Measurements from ENCODE around the gene NLGN4Y.

NLGN4Y gene

DNA sequence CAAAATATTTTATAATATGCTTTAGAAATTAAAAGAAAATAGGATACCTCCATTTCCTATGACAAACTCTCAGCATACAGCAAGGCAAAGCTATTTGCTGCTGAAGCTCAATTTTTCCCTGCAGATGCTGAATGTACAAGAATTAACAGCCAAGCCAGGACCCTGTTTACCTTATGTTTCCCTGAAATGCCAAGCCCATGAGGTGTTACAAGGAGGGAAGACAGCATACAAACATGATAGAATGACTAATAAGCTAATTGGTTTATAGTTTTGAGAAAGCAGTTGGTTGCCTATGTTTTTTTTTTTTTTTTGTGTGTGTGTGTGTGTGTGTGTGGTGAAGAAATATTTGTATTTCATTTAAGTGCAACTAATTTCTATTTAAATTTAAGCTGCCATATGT, 113.2 kb downstream of the NLGN4Y start:
- TF ChIP-seq, protein P1, sequence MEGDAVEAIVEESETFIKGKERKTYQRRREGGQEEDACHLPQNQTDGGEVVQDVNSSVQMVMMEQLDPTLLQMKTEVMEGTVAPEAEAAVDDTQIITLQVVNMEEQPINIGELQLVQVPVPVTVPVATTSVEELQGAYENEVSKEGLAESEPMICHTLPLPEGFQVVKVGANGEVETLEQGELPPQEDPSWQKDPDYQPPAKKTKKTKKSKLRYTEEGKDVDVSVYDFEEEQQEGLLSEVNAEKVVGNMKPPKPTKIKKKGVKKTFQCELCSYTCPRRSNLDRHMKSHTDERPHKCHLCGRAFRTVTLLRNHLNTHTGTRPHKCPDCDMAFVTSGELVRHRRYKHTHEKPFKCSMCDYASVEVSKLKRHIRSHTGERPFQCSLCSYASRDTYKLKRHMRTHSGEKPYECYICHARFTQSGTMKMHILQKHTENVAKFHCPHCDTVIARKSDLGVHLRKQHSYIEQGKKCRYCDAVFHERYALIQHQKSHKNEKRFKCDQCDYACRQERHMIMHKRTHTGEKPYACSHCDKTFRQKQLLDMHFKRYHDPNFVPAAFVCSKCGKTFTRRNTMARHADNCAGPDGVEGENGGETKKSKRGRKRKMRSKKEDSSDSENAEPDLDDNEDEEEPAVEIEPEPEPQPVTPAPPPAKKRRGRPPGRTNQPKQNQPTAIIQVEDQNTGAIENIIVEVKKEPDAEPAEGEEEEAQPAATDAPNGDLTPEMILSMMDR (IDR thresholded peaks at IDR 0.05; ENCODE audit: extremely low read depth, missing control alignments) = no peak
- no peak for DNase-seq (ENCODE audit: low spot score)

DNA sequence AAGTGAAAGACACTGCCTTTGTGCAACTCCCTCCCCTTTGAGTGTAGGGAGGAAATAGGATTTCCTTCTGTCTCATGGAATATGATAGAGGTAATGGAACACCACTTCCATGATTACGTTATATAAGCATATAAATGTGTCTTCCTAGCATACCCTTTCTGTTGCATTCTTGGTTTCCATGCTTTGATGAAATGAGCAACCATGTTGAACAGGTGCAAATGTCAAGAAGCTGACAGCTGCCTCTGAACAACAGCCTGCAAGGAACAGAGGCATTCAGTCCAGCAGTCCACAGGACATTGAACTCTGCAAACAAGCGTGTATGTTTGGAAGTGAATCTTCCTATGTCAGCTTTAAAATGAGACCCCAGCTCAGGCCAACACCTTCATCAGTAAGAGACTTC, 117.5 kb downstream of the NLGN4Y start:
- TF ChIP-seq, protein P1 (IDR thresholded peaks at IDR 0.05; ENCODE audit: extremely low read depth, missing control alignments) = no peak
- DNase-seq (ENCODE audit: low spot score) = no peak

DNA sequence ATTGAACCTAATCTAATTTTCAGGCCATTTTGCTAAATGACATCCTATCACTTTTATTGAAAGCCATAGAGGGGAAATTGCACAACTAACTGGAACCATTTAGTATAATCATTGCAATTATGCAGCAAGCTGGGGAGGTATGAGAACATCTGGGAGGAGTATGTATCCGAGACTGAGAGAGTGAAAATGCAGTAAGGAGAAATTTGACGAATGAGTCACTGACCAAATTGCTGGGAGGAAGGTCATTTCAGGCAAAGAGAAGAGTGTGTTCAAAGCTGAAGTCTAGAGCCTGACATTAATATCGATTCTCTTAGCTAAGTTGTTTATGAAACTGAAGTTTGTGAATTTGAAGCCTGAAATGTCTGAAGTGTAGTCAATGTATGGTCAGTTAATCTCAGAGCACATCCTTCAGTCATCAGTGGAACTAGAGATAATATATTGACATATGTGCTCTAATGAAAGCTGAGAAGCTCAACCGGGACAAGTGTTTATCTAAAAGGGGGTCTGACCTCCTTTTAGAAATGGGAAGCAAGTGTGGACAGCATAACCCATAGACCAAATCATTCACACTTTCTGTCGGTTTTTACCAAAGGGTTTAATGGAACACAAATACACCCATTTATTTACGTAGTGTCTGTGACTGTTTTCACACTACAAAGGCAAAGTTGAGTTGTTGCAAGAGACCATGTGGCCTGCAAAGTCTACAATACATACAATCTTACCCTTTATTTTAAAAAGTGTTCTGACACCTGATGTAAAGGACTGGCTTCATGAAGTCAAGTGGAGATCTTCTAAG, 120.0 kb downstream of the NLGN4Y start:
- TF ChIP-seq, protein P1 (IDR thresholded peaks at IDR 0.05; ENCODE audit: extremely low read depth, missing control alignments) = no peak
- DNase-seq (ENCODE audit: low spot score) = no peak

DNA sequence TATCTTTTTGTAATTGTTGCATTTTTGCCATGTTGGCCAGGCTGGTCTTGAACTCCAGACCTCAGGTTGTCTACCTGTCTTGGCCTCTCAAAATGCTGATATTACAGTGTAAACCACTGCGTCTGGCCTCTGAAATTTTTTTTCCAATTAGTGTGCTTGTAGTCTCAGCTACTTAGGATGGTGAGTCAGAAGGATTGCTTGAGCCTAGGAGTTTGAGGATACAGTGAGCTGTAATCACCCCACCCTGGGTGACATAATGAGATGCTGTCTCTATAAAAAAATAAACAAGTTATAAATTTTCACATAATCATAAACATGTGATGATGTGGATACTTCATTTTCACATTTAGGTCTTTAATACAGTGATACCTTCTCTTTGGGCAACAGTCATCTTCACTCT, 154.9 kb downstream of the NLGN4Y start:
- DNase-seq (ENCODE audit: low spot score) = no peak
- TF ChIP-seq, protein P1 (IDR thresholded peaks at IDR 0.05; ENCODE audit: extremely low read depth, missing control alignments) = no peak

DNA sequence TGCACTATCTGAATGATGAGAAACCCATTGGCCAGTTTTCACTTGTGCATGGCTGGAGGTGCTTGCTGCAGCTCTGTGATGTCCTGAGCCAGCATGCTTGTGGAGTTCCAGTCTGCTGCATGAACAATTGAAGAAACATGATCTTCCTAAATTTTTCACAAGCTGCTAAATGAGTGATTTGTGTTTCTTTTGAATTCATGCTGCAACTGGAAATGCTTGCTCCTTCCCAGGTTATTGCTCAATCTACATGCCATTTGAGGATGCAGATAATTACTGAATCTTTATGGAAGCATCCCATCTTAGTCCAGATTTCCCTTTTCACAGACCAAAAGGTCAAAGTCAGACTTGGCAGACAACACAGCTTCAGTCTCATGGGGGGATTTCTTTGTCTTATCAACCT, 170.2 kb downstream of the NLGN4Y start:
- TF ChIP-seq, protein P1 (IDR thresholded peaks at IDR 0.05; ENCODE audit: extremely low read depth, missing control alignments) = no peak
- DNase-seq (ENCODE audit: low spot score) = no peak

DNA sequence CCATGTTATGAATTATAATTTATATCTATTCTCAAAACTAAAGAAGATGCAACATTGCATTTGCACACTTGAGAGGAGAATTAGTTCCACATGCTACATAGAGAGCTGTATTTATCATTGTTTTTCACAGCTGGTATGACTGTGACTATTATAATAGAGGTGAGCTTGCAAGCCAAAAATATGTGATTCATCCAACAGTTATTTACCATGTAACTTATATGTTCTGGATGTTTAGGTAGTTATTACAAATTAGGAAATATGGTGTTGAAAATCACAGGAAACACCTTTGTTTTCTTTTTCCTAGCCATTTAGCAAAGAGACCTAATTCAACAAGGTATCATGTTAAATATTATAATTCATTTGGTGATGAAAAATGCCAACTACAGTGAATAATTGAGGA, 183.8 kb downstream of the NLGN4Y start:
- DNase-seq (ENCODE audit: low spot score) = no peak
- TF ChIP-seq, protein P1 (IDR thresholded peaks at IDR 0.05; ENCODE audit: extremely low read depth, missing control alignments) = no peak

DNA sequence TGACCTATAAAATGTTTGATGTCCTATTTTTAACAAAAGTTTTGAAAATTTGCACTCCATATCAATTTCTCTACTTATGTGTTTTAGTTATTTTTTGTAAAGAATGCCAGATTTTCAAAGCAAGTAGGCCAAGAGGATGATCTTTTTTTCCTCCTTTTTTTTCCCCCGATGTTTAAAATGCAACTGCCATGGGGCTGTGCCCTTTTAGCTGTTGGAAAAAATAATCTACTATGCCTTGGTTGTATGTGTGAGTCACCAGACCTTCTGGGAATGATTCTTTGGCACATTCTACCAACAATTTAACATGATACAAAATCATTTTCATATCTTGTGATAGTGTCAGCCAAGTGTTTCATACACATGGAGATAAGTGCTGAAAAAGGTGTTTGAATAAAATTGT, 217.3 kb downstream of the NLGN4Y start:
- DNase-seq (ENCODE audit: low spot score) = no peak
- TF ChIP-seq, protein P1 (IDR thresholded peaks at IDR 0.05; ENCODE audit: extremely low read depth, missing control alignments) = no peak

Measured in GM20000 (cell line).